ENCODE results near the gene CYP2F1. TPM values are rescaled to one million over a fixed set of nuclear protein-coding genes. Genes with fewer than 3 reads are reported as not detected.

CYP2F1 gene
- total and polyA plus RNA-seq, 2 experiments from 2014 or later: 1.1 TPM; not detected in 1

- no peak for TF ChIP-seq ETS1 (IDR thresholded peaks at IDR 0.05)
- TF ChIP-seq, protein P1, sequence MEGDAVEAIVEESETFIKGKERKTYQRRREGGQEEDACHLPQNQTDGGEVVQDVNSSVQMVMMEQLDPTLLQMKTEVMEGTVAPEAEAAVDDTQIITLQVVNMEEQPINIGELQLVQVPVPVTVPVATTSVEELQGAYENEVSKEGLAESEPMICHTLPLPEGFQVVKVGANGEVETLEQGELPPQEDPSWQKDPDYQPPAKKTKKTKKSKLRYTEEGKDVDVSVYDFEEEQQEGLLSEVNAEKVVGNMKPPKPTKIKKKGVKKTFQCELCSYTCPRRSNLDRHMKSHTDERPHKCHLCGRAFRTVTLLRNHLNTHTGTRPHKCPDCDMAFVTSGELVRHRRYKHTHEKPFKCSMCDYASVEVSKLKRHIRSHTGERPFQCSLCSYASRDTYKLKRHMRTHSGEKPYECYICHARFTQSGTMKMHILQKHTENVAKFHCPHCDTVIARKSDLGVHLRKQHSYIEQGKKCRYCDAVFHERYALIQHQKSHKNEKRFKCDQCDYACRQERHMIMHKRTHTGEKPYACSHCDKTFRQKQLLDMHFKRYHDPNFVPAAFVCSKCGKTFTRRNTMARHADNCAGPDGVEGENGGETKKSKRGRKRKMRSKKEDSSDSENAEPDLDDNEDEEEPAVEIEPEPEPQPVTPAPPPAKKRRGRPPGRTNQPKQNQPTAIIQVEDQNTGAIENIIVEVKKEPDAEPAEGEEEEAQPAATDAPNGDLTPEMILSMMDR (conservative IDR thresholded peaks at IDR 0.05; ENCODE audit: low read depth in 2 of 2): no peak; a peak in 2 of 4 replicates
- TF ChIP-seq EZH2 (IDR thresholded peaks at IDR 0.05; ENCODE audit: low read depth, unreplicated experiment): no peak
- no peak for TF ChIP-seq ZNF331 (CRISPR knock-in tag; IDR thresholded peaks at IDR 0.05; ENCODE audit: low read depth)
- TF ChIP-seq EZH2phosphoT487 (IDR thresholded peaks at IDR 0.05; ENCODE audit: unreplicated experiment): no peak
Observed at GRCh38 chr19:41156207-41156606, 42.0 kb downstream of the CYP2F1 start (continued).

DNA sequence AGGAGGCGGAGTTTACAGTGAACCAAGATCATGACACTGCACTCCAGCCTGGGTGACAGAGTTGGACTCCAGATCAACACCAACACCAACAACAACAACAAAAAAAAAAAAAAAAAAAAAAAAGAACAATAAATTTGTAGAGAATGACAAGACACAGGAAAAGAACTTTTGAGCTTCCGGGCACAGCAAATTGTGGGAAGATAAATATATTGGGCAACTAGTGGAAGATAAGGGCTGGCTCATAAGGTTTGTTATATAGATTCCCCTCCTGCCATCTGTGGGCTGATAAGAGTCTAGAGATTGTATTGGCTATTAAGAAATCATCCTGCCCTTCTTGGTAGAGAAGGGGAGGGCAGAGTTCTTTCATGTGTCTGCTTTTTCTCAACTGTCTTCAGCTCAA, 45.6 kb downstream of the CYP2F1 start:
- TF ChIP-seq, protein P1 (conservative IDR thresholded peaks at IDR 0.05; ENCODE audit: low read depth in 2 of 2): no peak
- no peak for TF ChIP-seq ZNF331 (CRISPR knock-in tag; IDR thresholded peaks at IDR 0.05; ENCODE audit: low read depth)
- TF ChIP-seq ETS1 (IDR thresholded peaks at IDR 0.05): no peak
- no peak for TF ChIP-seq NANOG (IDR thresholded peaks at IDR 0.05; ENCODE audit: borderline replicate concordance)
- TF ChIP-seq JUNB (IDR thresholded peaks at IDR 0.05; ENCODE audit: unreplicated experiment): no peak
- Histone ChIP-seq H3K36me3 (ENCODE audit: insufficient read depth) (no peaks in the 10 kb centered on the region), H3K4me1 (ENCODE audit: insufficient read depth) (no peaks in the 10 kb centered on the region), H2AFZ (no peak overlapping the region), H4K20me1 (replicated peaks; ENCODE audit: insufficient read depth) (no peaks in the 10 kb centered on the region), H3K4me3 (no peak overlapping the region), H3K4me2 (no peak overlapping the region), H3K27ac (ENCODE audit: low read depth) (no peak overlapping the region), H3F3A (replicated peaks; ENCODE audit: low read depth) (no peaks in the 10 kb centered on the region), H3K79me2 (replicated peaks; ENCODE audit: insufficient read depth) (no peaks in the 10 kb centered on the region), H3K9me2 (ENCODE audit: insufficient read depth) (no peaks in the 10 kb centered on the region), H3K27me3 (ENCODE audit: insufficient read depth) (no peaks in the 10 kb centered on the region)
- Mint-ChIP-seq H3K27ac (no peak overlapping the region), H3K9me3 (peaks cover 18% of the 10 kb centered on the region; the same call in 2 of the 3 replicates), H3K36me3 (ENCODE audit: low read depth) (peaks cover 24% of the 10 kb centered on the region; the same call in 2 of the 3 replicates), H3K4me1 (peaks cover 3% of the 10 kb centered on the region; the same call in 2 of the 3 replicates), H3K27me3 (ENCODE audit: insufficient read depth, low read depth, poor library complexity) (no peaks in the 10 kb centered on the region), H3K4me3 (no peak overlapping the region)
- no peak for DNase-seq (ENCODE audit: low spot score)
- ATAC-seq: no peak

All from GM23338 (cell line).